ENCODE data around the gene CENPP. TPM values are rescaled to one million over a fixed set of nuclear protein-coding genes. Genes with fewer than 3 reads are reported as not detected.

The CENPP gene
- total RNA-seq, 1 donor = 5.4 TPM

- no peak for DNase-seq (ENCODE audit: insufficient read length, low spot score, missing footprints)
- no peaks in the 10 kb centered on the region for H3K36me3 ChIP-seq (ENCODE audit: insufficient read depth, low read length)
- H4K20me1 ChIP-seq (ENCODE audit: insufficient read depth, low read length) = no peaks in the 10 kb centered on the region
- H3K4me2 ChIP-seq (ENCODE audit: insufficient read depth, low read length) = peak overlapping the region; percentile 77
- TF ChIP-seq CTCF (IDR thresholded peaks at IDR 0.05; ENCODE audit: extremely low read depth, low read depth, low read length) = no peak
- H3K27ac ChIP-seq (ENCODE audit: low read depth, low read length) = no peak overlapping the region
- peaks cover 33% of the 10 kb centered on the region for H3K4me1 ChIP-seq (ENCODE audit: insufficient read depth, low read length)
- peak overlapping the region; percentile 88 for H2AFZ ChIP-seq (ENCODE audit: low read length)
- no peaks in the 10 kb centered on the region for H3K79me2 ChIP-seq (ENCODE audit: insufficient read depth, low read length)
- H3K27me3 ChIP-seq (ENCODE audit: insufficient read depth, low read length) = no peaks in the 10 kb centered on the region
- H3K9me3 ChIP-seq (ENCODE audit: low read depth, low read length) = no peaks in the 10 kb centered on the region
- peak overlapping the region; percentile 46 for H3K4me3 ChIP-seq (ENCODE audit: insufficient read depth, low read length)
Observed at GRCh38 chr9:92534204-92534603, 208.5 kb downstream of the CENPP start.

- Histone ChIP-seq H3K79me2 (ENCODE audit: insufficient read depth, low read length) (no peaks in the 10 kb centered on the region), H4K20me1 (ENCODE audit: insufficient read depth, low read length) (no peaks in the 10 kb centered on the region), H2AFZ (ENCODE audit: low read length) (peak overlapping the region; percentile 88), H3K27ac (ENCODE audit: low read depth, low read length) (peak overlapping the region; percentile 66), H3K4me1 (ENCODE audit: insufficient read depth, low read length) (peaks cover 33% of the 10 kb centered on the region), H3K9me3 (ENCODE audit: low read depth, low read length) (no peaks in the 10 kb centered on the region), H3K36me3 (ENCODE audit: insufficient read depth, low read length) (no peaks in the 10 kb centered on the region), H3K27me3 (ENCODE audit: insufficient read depth, low read length) (no peaks in the 10 kb centered on the region), H3K4me3 (ENCODE audit: insufficient read depth, low read length) (peak overlapping the region; percentile 46), H3K4me2 (ENCODE audit: insufficient read depth, low read length) (peak overlapping the region; percentile 77)
- TF ChIP-seq CTCF (IDR thresholded peaks at IDR 0.05; ENCODE audit: extremely low read depth, low read depth, low read length) = no peak
- no peak for DNase-seq (ENCODE audit: insufficient read length, low spot score, missing footprints)
Observed at GRCh38 chr9:92534674-92535073, 208.9 kb downstream of the CENPP start.

DNA sequence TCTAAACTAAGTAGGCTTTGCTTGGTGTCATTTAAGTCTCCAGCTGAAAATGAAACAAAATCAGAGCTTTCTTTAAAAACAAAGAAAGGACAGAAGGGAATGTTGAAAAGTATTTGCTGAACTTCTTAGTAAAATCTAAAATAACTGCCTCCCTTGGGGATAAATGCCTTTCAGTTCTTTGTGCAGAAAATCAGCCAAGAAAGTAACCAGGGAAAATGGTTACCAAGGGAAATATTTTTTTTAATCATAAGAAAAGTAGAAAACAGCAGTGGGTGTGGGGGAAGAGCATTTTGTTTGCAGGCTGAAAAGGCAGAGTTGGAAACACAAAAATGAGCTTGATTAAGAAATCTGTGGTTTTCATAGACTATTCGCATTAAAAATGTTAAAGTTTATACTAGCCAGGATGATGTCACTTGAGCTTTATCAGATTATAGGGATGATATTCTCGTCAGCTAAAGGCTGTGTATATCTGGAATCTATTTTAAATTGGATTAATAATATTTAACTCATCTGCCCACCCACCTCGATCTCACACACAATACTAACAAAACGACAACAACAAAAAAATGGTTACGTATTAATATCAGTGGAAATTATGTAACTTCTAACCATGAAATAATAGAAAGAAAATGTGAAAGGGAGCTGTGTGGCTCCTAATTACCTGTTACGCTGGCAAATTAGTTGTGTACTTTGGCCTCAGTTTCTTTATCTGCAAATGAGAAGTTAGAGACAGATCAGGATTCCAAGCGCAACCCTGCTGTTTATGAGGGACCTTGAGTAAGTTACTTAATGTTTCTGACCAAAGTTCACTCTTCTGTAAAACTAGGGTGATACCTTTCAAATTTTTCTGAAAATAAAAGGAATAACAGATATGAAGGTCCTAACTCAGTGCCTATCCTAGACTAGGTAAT is 210.4 kb downstream of the CENPP start, which contains the start of gene ECM2:
TSS of gene ECM2 (minus strand) at position 51 of the 911 bp plus-strand sequence. CDS start 13,124 bp downstream, outside the sequence.
- no peak for TF ChIP-seq CTCF (IDR thresholded peaks at IDR 0.05; ENCODE audit: extremely low read depth, low read depth, low read length)
- Histone ChIP-seq H2AFZ (ENCODE audit: low read length) (peak within 1 kb of the TSS; percentile 88), H3K79me2 (ENCODE audit: insufficient read depth, low read length) (no peaks in the 10 kb centered on the region), H3K27me3 (ENCODE audit: insufficient read depth, low read length) (no peaks in the 10 kb centered on the region), H3K9me3 (ENCODE audit: low read depth, low read length) (no peaks in the 10 kb centered on the region), H3K4me3 (ENCODE audit: insufficient read depth, low read length) (peak within 1 kb of the TSS; percentile 52), H4K20me1 (ENCODE audit: insufficient read depth, low read length) (no peaks in the 10 kb centered on the region), H3K27ac (ENCODE audit: low read depth, low read length) (peak within 1 kb of the TSS; percentile 66), H3K36me3 (ENCODE audit: insufficient read depth, low read length) (no peaks in the 10 kb centered on the region), H3K4me1 (ENCODE audit: insufficient read depth, low read length) (peaks cover 33% of the 10 kb centered on the region), H3K4me2 (ENCODE audit: insufficient read depth, low read length) (peak within 1 kb of the TSS; percentile 77)
- peak; percentile 8 for DNase-seq (ENCODE audit: insufficient read length, low spot score, missing footprints)

DNA sequence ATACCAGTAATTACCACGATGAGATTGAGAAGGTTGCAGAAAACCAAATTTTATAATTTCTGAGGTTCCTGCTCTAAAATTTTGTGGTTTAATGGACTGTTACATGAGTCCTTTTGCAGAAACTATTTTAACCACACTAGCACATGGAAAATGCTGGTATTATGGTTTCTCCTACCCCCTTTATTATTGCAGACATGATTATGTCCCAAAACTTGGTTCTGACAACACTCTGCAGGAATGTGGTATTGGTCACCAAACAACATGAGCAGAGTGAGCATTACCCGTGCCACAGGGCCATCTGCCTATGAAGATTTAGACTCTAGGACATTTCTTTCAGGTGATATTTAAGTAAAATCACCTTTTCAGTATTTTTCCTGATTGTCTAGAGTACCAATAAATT is 212.8 kb downstream of the CENPP start:
- Histone ChIP-seq H3K4me1 (ENCODE audit: insufficient read depth, low read length) (peaks cover 33% of the 10 kb centered on the region), H3K4me3 (ENCODE audit: insufficient read depth, low read length) (no peak overlapping the region), H3K79me2 (ENCODE audit: insufficient read depth, low read length) (no peaks in the 10 kb centered on the region), H3K36me3 (ENCODE audit: insufficient read depth, low read length) (no peaks in the 10 kb centered on the region), H4K20me1 (ENCODE audit: insufficient read depth, low read length) (no peaks in the 10 kb centered on the region), H2AFZ (ENCODE audit: low read length) (peak overlapping the region; percentile 10), H3K27ac (ENCODE audit: low read depth, low read length) (no peak overlapping the region), H3K27me3 (ENCODE audit: insufficient read depth, low read length) (no peaks in the 10 kb centered on the region), H3K4me2 (ENCODE audit: insufficient read depth, low read length) (peak overlapping the region; percentile 44), H3K9me3 (ENCODE audit: low read depth, low read length) (no peaks in the 10 kb centered on the region)
- DNase-seq (ENCODE audit: insufficient read length, low spot score, missing footprints) = peak; percentile 87
- no peak for TF ChIP-seq CTCF (IDR thresholded peaks at IDR 0.05; ENCODE audit: extremely low read depth, low read depth, low read length)

All from osteoblast (primary cell).